Neural progenitor cell (in vitro differentiated cells): Measurements from ENCODE around the gene GOLGA1.
"Not testable (repeated sequence)": the region's sequence is repeated elsewhere in the genome, so short reads cannot be mapped to it uniquely, and the experiment has no call there.

ENCODE experiments used
- CTCF ChIP-seq: fragments of 200-600 bp; sonication (generic); IDR thresholded peaks from 2 replicates; pipeline ENCODE4 v1.5.1; 2017; ENCODE audit warnings: antibody characterized with exemption, mild to moderate bottlenecking
- EZH2 ChIP-seq: fragments of 200-600 bp; sonication (generic); IDR thresholded peaks from 2 replicates; pipeline ENCODE4 v1.6.1; 2017; ENCODE audit warnings: antibody characterized with exemption, mild to moderate bottlenecking, moderate library complexity
- EZH2phosphoT487 ChIP-seq: fragments of 200-600 bp; sonication (generic); IDR thresholded peaks from 2 replicates; pipeline ENCODE4 v1.6.1; 2017; ENCODE audit warnings: antibody characterized with exemption

GRCh38 chr9:124838567-124839275, 102.2 kb downstream of the GOLGA1 start:
- not testable (repeated sequence) for TF ChIP-seq CTCF, EZH2, EZH2phosphoT487
